CD4-positive, alpha-beta T cell treated with Interferon alpha-2 for 1 hour (primary cell): ENCODE measurements around the gene KRTAP4-1.
"Not testable (repeated sequence)": the region's sequence is repeated elsewhere in the genome, so short reads cannot be mapped to it uniquely, and the experiment has no call there.

Source experiments
- DNase-seq, 2 donors: peaks; one replicate each; pipeline ENCODE4 v3.0.0-alpha.2; 2020 to 2022

The KRTAP4-1 gene

DNA sequence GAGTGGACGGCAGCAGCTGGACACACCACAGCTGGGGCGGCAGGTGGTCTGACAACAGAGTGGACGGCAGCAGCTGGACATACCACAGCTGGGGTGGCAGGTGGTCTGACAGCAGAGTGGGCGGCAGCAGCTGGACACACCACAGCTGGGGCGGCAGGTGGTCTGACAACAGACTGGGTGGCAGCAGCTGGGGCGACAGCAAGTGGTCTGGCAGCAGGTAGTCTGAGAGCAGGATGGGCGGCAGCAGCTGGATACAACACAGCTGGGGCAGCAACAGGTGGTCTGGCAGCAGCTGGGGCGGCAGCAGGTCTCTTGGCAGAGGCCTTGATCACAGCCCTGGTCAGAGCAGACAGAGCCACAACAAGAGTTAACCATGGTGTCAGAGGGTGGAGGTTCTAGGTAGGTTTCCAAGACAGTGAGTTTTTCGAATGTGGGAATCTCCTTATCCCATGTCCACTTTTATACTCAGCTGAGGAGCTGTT, at the start of gene KRTAP4-1:
TSS of gene KRTAP4-1 (minus strand) at position 432 of the 482 bp plus-strand sequence. CDS start at position 375, 57 bp downstream.
- DNase-seq, result no peak

DNA sequence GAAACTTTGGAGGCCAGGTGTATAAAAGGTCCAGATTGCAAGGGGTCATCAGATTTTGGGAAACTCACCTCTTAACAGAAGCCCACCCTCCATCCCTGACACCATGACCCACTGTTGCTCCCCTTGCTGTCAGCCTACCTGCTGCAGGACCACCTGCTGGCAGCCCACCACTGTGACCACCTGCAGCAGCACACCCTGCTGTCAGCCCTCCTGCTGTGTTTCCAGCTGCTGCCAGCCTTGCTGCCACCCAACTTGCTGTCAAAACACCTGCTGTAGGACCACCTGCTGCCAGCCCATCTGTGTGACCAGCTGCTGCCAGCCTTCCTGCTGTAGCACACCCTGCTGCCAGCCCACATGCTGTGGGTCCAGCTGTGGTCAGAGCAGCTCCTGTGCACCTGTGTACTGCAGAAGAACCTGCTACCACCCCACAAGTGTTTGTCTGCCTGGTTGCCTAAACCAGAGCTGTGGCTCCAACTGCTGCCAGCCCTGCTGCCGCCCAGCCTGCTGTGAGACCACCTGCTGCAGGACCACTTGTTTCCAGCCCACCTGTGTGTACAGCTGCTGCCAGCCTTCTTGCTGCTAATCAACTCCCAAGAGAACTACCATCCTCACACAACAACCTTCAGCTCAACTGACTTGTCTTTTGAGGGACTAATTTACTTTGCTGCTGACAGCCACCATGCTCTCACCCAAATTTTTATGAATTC, 47.8 kb upstream of the KRTAP4-1 start, which contains the start of gene KRTAP9-3:
TSS of gene KRTAP9-3 (plus strand) at position 51 of the 707 bp plus-strand sequence. CDS start at position 104, 53 bp downstream.
- DNase-seq, result not testable (repeated sequence)

DNA sequence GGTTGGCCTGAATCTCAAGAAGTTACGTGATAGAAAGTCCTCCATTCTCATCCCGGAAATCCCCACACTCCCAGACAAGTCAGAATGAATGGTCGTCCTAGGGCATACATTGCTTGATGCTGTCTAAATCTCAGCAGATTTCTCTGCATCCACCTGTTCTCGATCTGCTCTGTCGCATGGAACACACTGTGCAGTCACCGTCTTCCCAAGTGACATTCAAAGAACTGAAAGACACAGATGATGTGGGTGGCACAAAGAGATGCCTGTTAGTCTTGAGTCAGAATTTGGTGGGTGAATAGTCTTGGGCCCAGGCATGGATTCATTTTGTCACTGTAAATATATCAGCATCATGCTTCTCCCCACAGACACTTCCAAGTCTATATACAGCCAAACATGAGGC, 47.0 kb upstream of the KRTAP4-1 start:
- no peak for DNase-seq

DNA sequence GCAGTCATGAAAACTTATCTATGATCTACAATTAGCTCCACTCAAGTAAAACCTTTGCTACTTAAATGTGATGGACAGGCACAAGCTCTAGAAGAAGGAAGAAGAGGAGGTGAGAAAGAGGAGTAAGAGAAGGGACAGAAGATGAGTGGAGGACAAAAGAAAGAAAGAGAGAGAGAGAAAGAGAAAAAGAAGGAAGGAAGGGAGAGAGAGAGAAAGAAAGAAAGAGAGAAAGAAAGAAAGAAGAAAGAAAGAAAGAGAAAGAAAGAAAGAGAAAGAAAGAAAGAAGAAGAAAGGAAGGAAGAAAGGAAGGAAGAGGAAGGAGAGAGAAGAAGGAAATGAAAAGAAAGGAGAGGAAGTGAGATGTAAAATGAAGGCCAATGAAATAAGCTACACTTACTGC, 45.4 kb upstream of the KRTAP4-1 start:
- DNase-seq, result no peak

DNA sequence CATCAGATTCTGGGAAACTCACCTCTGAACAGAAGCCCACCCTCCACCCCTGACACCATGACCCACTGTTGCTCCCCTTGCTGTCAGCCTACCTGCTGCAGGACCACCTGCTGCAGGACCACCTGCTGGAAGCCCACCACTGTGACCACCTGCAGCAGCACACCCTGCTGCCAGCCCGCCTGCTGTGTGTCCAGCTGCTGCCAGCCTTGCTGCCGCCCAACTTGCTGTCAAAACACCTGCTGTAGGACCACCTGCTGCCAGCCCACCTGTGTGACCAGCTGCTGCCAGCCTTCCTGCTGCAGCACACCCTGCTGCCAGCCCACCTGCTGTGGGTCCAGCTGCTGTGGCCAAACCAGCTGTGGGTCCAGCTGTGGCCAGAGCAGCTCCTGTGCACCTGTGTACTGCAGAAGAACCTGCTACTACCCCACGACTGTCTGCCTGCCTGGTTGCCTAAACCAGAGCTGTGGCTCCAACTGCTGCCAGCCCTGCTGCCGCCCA, 41.9 kb upstream of the KRTAP4-1 start, which contains the start of gene KRTAP9-2:
TSS of gene KRTAP9-2 (plus strand) at position 51 of the 498 bp plus-strand sequence. CDS start at position 58, 7 bp downstream.
- DNase-seq, result not testable (repeated sequence)

DNA sequence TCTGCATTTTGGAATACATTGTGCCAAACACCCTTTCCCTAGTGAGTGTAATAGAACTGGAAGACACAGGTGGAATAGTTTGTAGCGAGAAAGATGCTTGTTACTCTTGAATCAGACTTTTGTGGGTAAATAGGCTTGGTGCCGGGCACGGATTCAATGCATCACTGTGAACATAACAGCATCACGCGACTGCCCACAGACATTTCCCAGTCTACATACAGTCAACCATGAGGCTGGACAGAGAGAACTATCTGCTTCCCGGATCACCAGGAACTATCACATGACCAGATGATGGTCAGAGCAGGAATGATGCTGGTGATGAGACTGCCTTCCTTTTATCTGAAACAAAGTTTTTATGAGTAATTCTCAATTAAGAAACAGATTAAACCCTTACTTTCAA, 41.3 kb upstream of the KRTAP4-1 start:
- no peak for DNase-seq

DNA sequence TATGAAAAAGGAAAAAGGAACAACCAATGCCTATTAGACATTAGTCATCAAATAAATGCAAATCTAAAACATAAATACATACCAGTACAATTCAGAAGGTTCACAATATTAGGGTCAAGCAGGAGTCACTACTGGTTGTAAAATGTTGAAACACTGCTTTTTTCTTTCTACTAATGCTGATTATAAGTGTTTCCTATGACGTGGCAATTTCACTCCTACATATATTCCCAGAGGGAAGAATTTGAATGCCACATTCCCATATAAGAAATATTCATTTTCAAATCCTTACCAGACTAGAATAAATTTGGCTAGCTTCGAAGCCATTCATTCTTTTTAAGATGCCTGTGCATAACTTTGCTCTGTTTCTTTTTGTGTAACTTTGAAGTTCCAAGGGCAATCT, 39.1 kb upstream of the KRTAP4-1 start:
- no peak for DNase-seq

DNA sequence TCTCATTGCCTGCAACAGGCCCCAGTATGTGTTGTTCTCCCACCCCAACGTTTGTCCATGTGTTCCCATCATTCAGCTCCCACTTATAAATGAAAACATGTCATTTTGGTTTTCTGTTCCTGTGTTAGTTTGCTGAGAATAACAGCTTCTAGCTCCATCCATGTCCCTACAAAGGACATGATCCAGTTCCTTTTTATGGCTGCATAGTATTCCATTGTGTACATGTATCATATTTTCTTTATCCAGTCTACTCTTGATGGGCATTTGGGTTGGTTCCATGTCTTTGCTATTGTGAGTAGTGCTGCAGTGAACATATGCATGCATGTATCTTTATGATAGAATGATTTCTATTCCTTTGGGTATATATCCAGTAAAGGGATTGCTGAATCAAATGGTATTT, 31.0 kb upstream of the KRTAP4-1 start:
- DNase-seq, result no peak

DNA sequence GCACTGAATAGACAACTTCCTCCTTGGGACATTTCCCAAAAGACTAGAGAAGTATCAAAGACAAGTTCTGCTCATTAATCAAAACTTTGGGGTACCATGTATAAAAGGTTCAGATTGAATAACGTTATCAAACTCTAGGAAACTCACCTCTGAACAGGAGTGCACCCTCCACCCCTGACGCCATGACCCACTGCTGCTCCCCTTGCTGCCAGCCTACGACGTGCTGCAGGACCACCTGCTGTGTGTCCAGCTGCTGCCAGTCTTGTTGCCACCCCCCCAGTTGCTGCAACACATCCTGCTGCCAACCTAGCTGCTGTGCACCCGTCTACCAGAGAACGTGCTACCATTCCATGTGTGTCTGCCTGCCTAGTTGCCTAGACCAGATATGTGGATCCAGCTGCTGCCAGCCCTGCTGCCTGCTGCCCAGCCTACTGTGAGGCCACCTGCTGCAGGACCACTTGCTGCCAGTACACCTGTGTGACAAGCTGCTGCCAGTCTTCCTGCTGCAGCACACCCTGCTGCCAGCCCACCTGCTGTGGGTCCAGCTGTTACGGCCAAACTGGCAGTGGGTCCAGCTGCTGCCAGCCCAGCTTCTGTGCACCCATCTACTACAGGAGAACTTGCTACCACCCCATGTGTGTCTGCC, 27.9 kb upstream of the KRTAP4-1 start:
- DNase-seq, result no peak

DNA sequence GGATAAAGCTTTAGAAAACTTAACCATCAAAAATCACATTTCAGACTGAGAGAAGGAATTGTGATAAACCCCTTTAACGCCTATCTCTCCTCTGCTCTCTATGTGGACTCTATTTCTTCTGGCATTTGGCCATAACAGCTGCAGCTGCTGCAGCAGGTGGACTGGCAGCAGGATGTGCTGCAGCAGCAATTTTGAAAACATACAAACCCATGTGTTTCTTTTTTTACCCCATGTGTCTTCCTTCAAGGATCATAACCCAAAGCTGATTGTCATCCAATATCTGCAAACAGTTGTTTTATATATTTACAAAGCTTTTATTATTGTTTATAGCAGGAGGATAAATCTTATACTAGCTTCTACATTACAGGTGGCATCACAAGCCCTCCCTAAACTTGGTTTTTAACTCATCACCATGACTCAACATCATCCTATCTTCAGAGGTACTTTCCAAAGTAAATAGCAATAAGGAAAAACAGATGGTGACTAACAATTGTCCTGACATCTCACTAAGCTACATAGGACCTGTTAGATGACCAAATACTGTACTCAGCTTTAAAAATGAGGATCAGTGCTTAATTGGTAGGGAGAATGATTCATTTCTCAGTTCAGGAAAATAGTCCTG, 27.2 kb upstream of the KRTAP4-1 start:
- DNase-seq, result no peak

DNA sequence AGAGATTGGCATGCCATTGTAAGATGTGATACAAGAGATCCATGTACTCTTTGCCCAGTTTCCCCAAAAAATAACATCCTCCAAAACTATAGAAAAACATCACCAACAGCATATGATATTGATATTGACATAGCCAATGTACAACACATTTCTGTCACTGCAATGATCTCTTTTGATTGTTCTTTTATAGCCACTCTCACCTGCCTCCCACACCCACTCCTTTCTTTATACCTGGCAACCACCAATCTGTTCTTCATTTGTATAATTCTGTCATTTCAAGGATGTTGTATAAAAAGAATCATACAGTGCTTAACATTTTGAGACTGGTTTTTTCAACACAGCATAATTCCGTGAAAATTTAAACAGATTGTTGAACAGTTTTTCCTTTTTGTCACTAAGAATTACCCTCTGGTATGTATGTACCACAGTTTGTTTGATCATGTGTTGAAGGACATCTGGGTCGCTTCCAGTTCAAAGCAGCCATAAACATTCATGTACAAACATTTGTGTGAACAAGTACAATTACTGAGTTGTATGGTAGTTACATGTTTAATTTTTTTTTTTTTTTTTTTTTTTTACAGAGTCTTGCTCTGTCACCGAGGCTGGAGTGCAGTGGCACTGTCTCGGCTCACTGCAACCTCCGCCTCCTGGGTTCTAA, 14.8 kb upstream of the KRTAP4-1 start:
- no peak for DNase-seq

DNA sequence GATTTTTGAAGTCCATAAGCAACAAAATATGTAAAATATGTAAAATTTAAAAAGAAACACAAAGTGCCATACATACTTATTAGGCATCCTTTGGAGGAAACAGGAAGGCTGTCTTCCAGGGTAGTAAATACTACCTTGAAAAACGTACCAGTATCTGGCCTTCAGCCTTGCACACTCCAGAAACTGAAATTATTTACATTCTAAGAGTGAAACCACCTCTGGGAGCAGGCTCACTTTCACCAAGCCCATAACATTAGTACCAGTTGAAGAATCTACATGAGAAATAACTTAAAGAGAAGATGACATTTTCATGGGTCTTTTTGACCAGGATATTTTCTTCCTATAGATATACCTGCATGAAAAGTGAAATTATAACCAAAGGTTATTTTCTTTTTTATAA, 11.4 kb upstream of the KRTAP4-1 start:
- DNase-seq, result no peak

DNA sequence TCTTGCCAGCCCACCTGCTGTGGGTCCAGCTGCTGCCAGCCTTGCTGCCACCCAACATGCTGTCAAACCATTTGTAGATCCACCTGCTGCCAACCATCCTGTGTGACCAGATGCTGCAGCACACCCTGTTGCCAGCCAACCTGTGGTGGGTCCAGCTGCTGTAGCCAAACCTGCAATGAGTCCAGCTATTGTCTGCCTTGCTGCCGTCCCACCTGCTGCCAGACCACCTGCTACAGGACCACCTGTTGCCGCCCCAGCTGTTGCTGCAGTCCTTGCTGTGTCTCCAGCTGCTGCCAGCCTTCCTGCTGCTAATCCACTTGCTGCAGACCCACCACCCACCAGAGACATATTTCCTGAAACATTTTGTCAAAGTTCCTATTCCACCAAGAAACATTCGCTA, 5.6 kb upstream of the KRTAP4-1 start:
- no peak for DNase-seq

DNA sequence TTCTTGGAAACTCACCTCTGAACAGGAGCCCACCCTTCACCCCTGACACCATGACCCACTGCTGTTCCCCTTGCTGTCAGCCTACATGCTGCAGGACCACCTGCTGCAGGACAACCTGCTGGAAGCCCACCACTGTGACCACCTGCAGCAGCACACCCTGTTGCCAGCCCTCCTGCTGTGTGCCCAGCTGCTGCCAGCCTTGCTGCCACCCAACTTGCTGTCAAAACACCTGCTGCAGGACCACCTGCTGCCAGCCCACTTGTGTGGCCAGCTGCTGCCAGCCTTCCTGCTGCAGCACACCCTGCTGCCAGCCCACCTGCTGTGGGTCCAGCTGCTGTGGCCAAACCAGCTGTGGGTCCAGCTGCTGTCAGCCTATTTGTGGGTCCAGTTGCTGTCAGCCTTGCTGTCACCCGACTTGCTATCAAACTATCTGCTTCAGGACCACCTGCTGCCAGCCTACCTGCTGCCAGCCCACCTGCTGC, 5.2 kb upstream of the KRTAP4-1 start, which contains the start of gene KRTAP9-1:
TSS of gene KRTAP9-1 (plus strand) at position 51 of the 482 bp plus-strand sequence. CDS start at position 51, 0 bp downstream.
- not testable (repeated sequence) for DNase-seq

DNA sequence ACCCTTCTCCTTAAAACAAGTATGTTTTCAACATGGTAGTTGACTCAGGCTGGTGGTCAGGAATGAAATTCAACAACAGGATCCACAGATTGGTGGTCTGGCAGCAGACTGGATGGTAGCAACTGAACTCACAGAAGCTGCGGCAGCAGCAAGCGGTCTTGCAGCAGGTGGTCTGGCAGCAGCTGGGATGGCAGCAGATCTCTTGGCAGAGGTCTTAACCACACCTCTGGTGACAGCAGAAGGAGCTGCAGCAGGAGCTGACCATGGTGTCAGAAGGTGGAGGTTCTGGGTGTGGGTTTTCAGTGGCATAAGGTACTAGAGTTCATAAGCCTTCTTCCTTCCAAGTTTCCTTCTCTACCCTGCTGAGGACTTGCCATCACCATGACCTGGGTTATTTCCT, 2.2 kb upstream of the KRTAP4-1 start:
- DNase-seq, result no peak

DNA sequence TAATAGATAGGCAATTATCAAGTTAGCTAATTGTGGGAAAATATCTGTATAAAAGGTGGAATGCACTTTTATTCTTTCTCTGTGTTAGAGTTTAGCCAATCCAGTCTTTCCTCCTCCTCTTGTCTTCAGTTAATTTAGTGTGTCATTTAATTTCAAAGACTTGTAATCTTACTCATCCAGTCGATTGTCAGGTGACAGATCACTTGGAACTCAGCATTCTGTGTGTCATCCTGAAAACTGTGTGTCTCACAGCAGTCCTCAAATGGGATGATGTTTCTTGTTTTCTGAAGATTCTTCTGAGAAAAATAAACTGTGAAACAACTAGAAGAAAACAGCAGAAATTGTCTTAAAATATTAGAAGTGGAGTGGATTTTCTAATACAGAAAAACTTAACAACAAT, 290 bp upstream of the KRTAP4-1 start:
- DNase-seq, result no peak

DNA sequence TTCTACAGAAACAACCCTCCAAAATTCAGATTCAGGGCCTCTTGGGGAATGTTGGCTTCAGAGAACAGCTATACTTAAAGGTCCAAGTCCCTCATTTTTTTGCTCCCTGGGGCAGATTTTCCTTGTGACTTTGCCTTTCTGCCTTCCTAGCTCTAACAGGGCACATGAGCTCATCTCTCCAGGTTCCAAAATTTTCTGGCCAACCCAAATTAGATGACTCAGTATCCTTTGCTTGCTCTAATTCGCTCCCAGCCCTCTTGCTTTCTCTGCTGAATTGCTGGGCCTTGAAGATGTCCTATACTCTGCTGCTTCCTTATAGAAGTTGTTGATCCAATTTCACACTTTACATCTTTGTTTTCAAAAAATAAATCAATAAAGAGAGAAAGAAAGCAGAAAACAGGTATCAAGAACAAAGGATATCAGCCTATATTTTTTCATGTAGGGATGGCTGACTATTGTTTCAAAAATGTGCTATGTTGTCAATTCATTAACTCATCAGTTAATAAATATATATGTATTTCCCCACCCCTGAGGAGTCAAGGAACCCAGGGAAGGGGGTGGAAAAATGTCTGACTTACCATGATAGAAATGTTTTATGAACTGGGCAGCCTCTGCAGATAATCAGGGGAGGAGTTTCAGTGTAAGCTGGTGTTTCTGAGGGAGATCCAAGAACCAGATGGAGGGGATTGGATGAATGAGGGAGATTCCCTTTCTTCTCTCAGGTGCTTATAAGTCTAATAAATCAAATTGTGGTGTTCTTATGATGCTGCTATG, 5.7 kb downstream of the KRTAP4-1 start:
- no peak for DNase-seq

DNA sequence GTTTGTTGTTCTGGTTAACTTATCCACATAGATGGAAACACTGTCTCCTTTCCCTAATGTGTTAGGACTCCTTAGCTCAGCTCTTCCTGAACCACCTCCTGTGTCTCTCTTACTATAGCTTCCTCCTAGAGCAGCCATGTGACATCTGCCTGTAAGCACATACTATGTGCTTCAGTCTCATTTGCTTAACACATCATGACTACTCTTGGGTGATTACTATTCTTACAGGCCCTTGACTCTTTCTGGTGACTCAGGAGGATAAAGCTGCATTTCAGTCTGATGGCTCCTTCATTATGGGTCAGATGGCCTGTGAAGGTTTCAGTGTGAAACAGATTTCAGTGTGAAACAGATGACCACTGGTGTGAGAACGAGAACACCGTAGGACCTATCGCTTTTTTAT, 6.4 kb downstream of the KRTAP4-1 start:
- DNase-seq, result no peak

DNA sequence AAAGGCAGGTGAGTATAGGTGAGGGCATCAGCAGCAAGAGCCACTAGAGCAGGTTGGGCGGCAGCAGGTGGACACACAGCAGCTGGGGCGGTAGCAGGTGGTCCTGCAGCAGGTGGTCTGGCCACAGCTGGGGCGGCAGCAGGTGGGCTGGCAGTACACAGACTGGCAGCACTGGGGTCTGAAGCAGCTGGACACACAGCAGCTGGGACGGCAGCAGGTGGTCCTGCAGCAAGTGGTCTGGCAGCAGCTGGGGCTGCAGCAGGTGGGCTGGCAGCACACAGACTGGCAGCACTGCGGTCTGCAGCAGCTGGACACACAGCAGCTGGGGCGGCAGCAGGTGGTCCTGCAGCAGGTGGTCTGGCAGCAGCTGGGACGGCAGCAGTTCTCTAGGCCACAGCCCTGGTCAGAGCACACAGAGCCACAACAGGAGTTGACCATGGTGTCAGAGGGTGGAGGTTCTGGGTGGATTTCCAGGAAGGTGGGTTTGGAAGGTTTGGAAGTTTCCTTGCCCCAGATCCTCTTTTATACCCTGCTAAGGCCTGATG, 6.9 kb downstream of the KRTAP4-1 start, which contains the start of gene KRTAP4-2:
TSS of gene KRTAP4-2 (minus strand) at position 495 of the 545 bp plus-strand sequence. CDS start at position 438, 57 bp downstream.
- no peak for DNase-seq

DNA sequence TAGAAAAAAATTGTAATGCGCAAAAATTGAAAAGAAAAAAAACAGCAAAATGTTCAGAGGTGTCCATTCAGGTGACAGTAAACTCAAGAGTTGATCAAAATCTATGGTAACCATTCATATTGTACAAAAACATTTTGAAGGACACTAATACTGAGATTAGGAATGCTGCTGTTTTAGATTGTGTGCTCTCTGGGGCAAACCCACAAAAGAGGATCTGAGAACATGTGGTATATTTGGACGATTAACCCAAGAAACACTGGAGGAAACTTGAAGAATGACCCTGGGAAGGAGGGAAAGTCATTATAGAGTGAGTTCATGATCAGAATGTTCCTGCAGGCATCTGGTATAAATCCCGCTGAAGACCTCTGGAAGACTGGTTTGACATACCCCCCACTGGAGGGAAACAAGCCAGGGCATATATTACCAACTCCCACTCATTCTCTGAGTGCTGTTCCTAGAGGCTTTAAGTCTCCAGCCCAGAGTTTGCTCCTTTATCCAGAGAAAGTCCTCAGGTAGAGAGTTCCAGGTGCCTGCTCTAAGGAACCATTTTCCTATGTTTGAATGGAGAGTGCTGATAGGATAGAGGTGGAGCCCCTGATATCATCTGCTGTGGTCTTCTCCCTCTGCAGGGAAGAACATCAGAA, 7.8 kb downstream of the KRTAP4-1 start:
- DNase-seq, result no peak

DNA sequence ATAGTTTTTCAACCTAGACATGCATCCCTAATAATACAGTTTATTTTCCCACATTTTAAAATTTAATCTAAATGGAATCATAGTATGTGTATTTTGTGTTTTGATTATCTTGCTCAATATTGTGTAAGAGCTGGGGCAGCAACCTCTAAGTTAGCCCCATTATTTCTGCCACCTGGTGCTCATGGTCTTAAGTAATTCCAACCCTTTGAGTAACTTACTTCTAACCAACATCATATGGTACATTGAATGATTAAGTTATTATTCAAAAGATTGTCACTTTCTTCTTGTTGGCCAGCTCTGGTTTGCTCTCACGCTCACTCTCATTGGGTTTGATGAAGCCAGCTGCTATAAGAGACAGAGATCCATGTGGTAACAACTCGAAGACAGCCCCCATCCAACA, 12.8 kb downstream of the KRTAP4-1 start:
- DNase-seq, result no peak
